ACC112 (cell line): ENCODE results near the gene CHERP.
"Not testable (repeated sequence)": the region's sequence is repeated elsewhere in the genome, so short reads cannot be mapped to it uniquely, and the experiment has no call there.

Experiments used
- H2AFZ ChIP-seq: fragments of 200-600 bp; sonication (generic); one replicate; pipeline ENCODE4 v1.6.0; 2017; ENCODE audit warnings: antibody characterized with exemption, low read length; ENCODE audit not compliant: unreplicated experiment
- H3K27ac ChIP-seq: fragments of 200-600 bp; sonication (generic); 2 replicates; pipeline ENCODE4 v1.5.1; 2014; ENCODE audit warnings: low read depth, mild to moderate bottlenecking, antibody characterized with exemption, low read length, moderate library complexity
- H3K27me3 ChIP-seq: fragments of 200-600 bp; sonication (generic); 2 replicates; pipeline ENCODE4 v1.6.1; 2014; ENCODE audit warnings: mild to moderate bottlenecking, antibody characterized with exemption, low read length, moderate library complexity, mixed read lengths; ENCODE audit not compliant: insufficient read depth
- H3K36me3 ChIP-seq: fragments of 200-600 bp; sonication (generic); 2 replicates; pipeline ENCODE4 v1.6.1; 2016; ENCODE audit warnings: mild to moderate bottlenecking, antibody characterized with exemption, low read length, moderate library complexity, mixed read lengths; ENCODE audit not compliant: insufficient read depth
- H3K4me1 ChIP-seq: fragments of 200-600 bp; sonication (generic); one replicate; pipeline ENCODE4 v1.6.1; 2016; ENCODE audit warnings: low read length, mixed read lengths; ENCODE audit not compliant: insufficient read depth, unreplicated experiment, control insufficient read depth
- H3K4me3 ChIP-seq: fragments of 200-600 bp; sonication (generic); 2 replicates; pipeline ENCODE4 v1.5.1; 2014; ENCODE audit warnings: mild to moderate bottlenecking, low read depth, low read length
- H3K79me2 ChIP-seq: fragments of 200-600 bp; sonication (generic); one replicate; pipeline ENCODE4 v1.6.0; 2016; ENCODE audit warnings: low read length; ENCODE audit not compliant: control insufficient read depth, unreplicated experiment, insufficient read depth

CHERP gene

GRCh38 chr19:16497042-16497441, 45.2 kb downstream of the CHERP start:
- H3K27ac ChIP-seq, result peak overlapping the region; percentile 61; the same call in 1 of the 2 replicates
- no peaks in the 10 kb centered on the region for H3K36me3 ChIP-seq
- no peaks in the 10 kb centered on the region for H3K27me3 ChIP-seq
- H2AFZ ChIP-seq, result peak overlapping the region; percentile 73
- peak overlapping the region; percentile 78 for H3K4me3 ChIP-seq
- peaks cover 10% of the 10 kb centered on the region for H3K79me2 ChIP-seq
- H3K4me1 ChIP-seq, result peaks cover 4% of the 10 kb centered on the region

- Histone ChIP-seq H2AFZ (peak overlapping the region; percentile 73), H3K36me3 (no peaks in the 10 kb centered on the region), H3K4me3 (peak overlapping the region; percentile 78), H3K27ac (peak overlapping the region; percentile 61), H3K27me3 (no peaks in the 10 kb centered on the region), H3K79me2 (peaks cover 10% of the 10 kb centered on the region), H3K4me1 (peaks cover 4% of the 10 kb centered on the region)
These were observed 45.6 kb downstream of the CHERP start for GRCh38 chr19:16496613-16496983.

- peak within 1 kb of the TSS; percentile 78 for H3K4me3 ChIP-seq
- peaks cover 10% of the 10 kb centered on the region for H3K79me2 ChIP-seq
- H3K36me3 ChIP-seq, result no peaks in the 10 kb centered on the region
- peak within 1 kb of the TSS; percentile 96 for H2AFZ ChIP-seq
- no peaks in the 10 kb centered on the region for H3K27me3 ChIP-seq
- peaks cover 4% of the 10 kb centered on the region for H3K4me1 ChIP-seq
- peak within 1 kb of the TSS; percentile 61 for H3K27ac ChIP-seq
These were observed 46.1 kb downstream of the CHERP start, which contains the start of the genes C19orf44 and CALR3 for GRCh38 chr19:16495982-16496612. TSS of gene C19orf44 (plus strand) at chr19:16496394. CDS start at chr19:16500793, 4,399 bp downstream. TSS of gene CALR3 (minus strand) at chr19:16496167. CDS start at chr19:16496129, 38 bp downstream.

- H2AFZ ChIP-seq, H3K27ac ChIP-seq, H3K79me2 ChIP-seq, H3K27me3 ChIP-seq, H3K36me3 ChIP-seq, H3K4me1 ChIP-seq, H3K4me3 ChIP-seq: not testable (repeated sequence)
These were observed 55.8 kb downstream of the CHERP start for GRCh38 chr19:16486476-16486875.

- no peaks in the 10 kb centered on the region for H3K79me2 ChIP-seq
- H3K4me3 ChIP-seq, result no peak overlapping the region
- no peaks in the 10 kb centered on the region for H3K36me3 ChIP-seq
- H2AFZ ChIP-seq, result no peak overlapping the region
- H3K27ac ChIP-seq, result no peak overlapping the region
- H3K27me3 ChIP-seq, result no peaks in the 10 kb centered on the region
- no peaks in the 10 kb centered on the region for H3K4me1 ChIP-seq
These were observed 59.5 kb downstream of the CHERP start for GRCh38 chr19:16482745-16483144.

GRCh38 chr19:16477311-16477710, 64.9 kb downstream of the CHERP start:
- no peak overlapping the region for H2AFZ ChIP-seq

GRCh38 chr19:16476401-16476800, 65.8 kb downstream of the CHERP start:
- H3K27ac ChIP-seq, result no peak overlapping the region
- no peak overlapping the region for H2AFZ ChIP-seq
- H3K36me3 ChIP-seq, result no peaks in the 10 kb centered on the region
- H3K4me1 ChIP-seq, result no peaks in the 10 kb centered on the region
- H3K4me3 ChIP-seq, result no peak overlapping the region
- H3K27me3 ChIP-seq, result no peaks in the 10 kb centered on the region
- peaks cover 2% of the 10 kb centered on the region for H3K79me2 ChIP-seq

More at GRCh38 chr19:16477311-16477710, 64.9 kb downstream of the CHERP start:
- H3K27ac ChIP-seq, result no peak overlapping the region
- no peak overlapping the region for H3K4me3 ChIP-seq
- no peaks in the 10 kb centered on the region for H3K27me3 ChIP-seq
- H3K4me1 ChIP-seq, result no peaks in the 10 kb centered on the region
- H3K36me3 ChIP-seq, result no peaks in the 10 kb centered on the region
- no peaks in the 10 kb centered on the region for H3K79me2 ChIP-seq

- no peaks in the 10 kb centered on the region for H3K27me3 ChIP-seq
- no peak overlapping the region for H2AFZ ChIP-seq
- H3K4me1 ChIP-seq, result no peaks in the 10 kb centered on the region
- peaks cover 25% of the 10 kb centered on the region for H3K79me2 ChIP-seq
- H3K4me3 ChIP-seq, result no peak overlapping the region
- no peaks in the 10 kb centered on the region for H3K36me3 ChIP-seq
- no peak overlapping the region for H3K27ac ChIP-seq
These were observed 68.3 kb downstream of the CHERP start for GRCh38 chr19:16473875-16474392.

GRCh38 chr19:16472992-16473391, 69.2 kb downstream of the CHERP start:
- Histone ChIP-seq H3K4me1 (no peaks in the 10 kb centered on the region), H3K4me3 (no peak overlapping the region), H3K36me3 (no peaks in the 10 kb centered on the region), H3K27me3 (no peaks in the 10 kb centered on the region), H3K79me2 (peaks cover 34% of the 10 kb centered on the region), H3K27ac (no peak overlapping the region), H2AFZ (no peak overlapping the region)

- Histone ChIP-seq H3K4me3 (peak overlapping the region; percentile 85), H2AFZ (peak overlapping the region; percentile 60), H3K27ac (peak overlapping the region; percentile 52; the same call in 1 of the 2 replicates)
These were observed 69.7 kb downstream of the CHERP start for GRCh38 chr19:16472559-16472899.

More at GRCh38 chr19:16472559-16472899, 69.7 kb downstream of the CHERP start:
- H3K36me3 ChIP-seq, H3K27me3 ChIP-seq, H3K4me1 ChIP-seq: not testable (repeated sequence)
- H3K79me2 ChIP-seq, result peaks cover 39% of the 10 kb centered on the region
